HepG2 (cell line): ENCODE measurements around the gene SLC9A9. TPM values are rescaled to one million over a fixed set of nuclear protein-coding genes. Genes with fewer than 3 reads are reported as not detected.

Source experiments
- ATAC-seq: fragments of 200-7000 bp; cut with Tn5 transposase; 3 replicates; pipeline ENCODE4 v1.9.1; 2020; ENCODE audit warnings: mild to moderate bottlenecking, moderate library complexity
- BruUV-seq: library from RNA; stranded (reverse); fragments of 400-500 nt; replicated peaks from 2 replicates; lab custom pipeline; 2021; lab: Mats Ljungman, UMichigan
- CTCF ChIA-PET: fragments of 300-600 bp; formaldehyde crosslinking; extraction: SDS; loops from one replicate; lab custom pipeline; 2021; ENCODE audit warnings: low total read pairs, inconsistent platforms, low intra/inter-chr PET ratio; lab: Yijun Ruan, JAX
- POLR2A ChIA-PET: fragments of 350-600 bp; sonication (Branson Sonifier 250); formaldehyde crosslinking; loops from one replicate; lab custom pipeline; 2020; ENCODE audit warnings: antibody characterized with exemption, inconsistent platforms; lab: Yijun Ruan, JAX
- DNase-seq: peaks from one replicate; pipeline ENCODE4 v3.0.0-alpha.2; 2015; ENCODE audit warnings: low spot score
- FAIRE-seq: peaks from 3 replicates; lab custom pipeline; 2011; peaks lifted over from hg19 to GRCh38; lab: Jason Lieb, UNC
- H2AFZ ChIP-seq: one replicate; pipeline ENCODE4 v1.6.1; 2011; ENCODE audit warnings: low read length, inconsistent platforms
- H3K27ac ChIP-seq: fragments of 300-600 bp; 3 replicates; pipeline ENCODE4 v1.8.0; 2011; ENCODE audit warnings: mixed run types, mild to moderate bottlenecking, mixed read lengths, low read length, inconsistent platforms; ENCODE audit not compliant: insufficient read depth; ENCODE audit errors: extremely low read length
- H3K27me3 ChIP-seq, 2 experiments: fragments of 200-600 bp in 1 of 2; 2 replicates in 1 of 2; 3 replicates in 1 of 2; pipeline versions ENCODE4 v1.6.0 to v1.8.0; 2011; ENCODE audit warnings: low read length in 2 of 2, mild to moderate bottlenecking in 2 of 2, moderate library complexity in 2 of 2, inconsistent platforms in 1 of 2; ENCODE audit not compliant: insufficient read depth in 2 of 2, control insufficient read depth in 1 of 2
- H3K36me3 ChIP-seq, 2 experiments: fragments of 200-600 bp in 1 of 2; replicated peaks in 1 of 2; 2 replicates in 1 of 2; 3 replicates in 1 of 2; pipeline versions ENCODE4 v1.5.1 to v1.8.0; 2011; ENCODE audit warnings: low read length in 2 of 2, inconsistent platforms in 1 of 2; ENCODE audit not compliant: insufficient read depth in 2 of 2, control insufficient read depth in 1 of 2
- H3K4me1 ChIP-seq: 2 replicates; pipeline ENCODE4 v1.5.1; 2012; ENCODE audit warnings: low read length, inconsistent platforms; ENCODE audit not compliant: insufficient read depth
- H3K4me2 ChIP-seq: 2 replicates; pipeline ENCODE4 v1.6.0; 2011; ENCODE audit warnings: low read depth, low read length, inconsistent platforms
- H3K4me3 ChIP-seq, 3 experiments: fragments of 200-600 bp in 1 of 3; sonication (generic), shearing (Covaris generic) in 1 of 3; replicated peaks in 1 of 3; 2 replicates each; pipeline ENCODE4 v1.5.1; 2011 to 2016; ENCODE audit warnings: low read length in 3 of 3, inconsistent platforms in 2 of 3, low read depth in 2 of 3, mild to moderate bottlenecking in 2 of 3, control low read depth in 1 of 3, mixed read lengths in 1 of 3; ENCODE audit not compliant: insufficient read depth in 1 of 3
- H3K79me2 ChIP-seq: one replicate; pipeline ENCODE4 v1.6.1; 2011; ENCODE audit warnings: low read length, inconsistent platforms; ENCODE audit not compliant: insufficient read depth
- H3K9ac ChIP-seq: 2 replicates; pipeline ENCODE4 v1.6.0; 2011; ENCODE audit warnings: mild to moderate bottlenecking, low read depth, low read length, inconsistent platforms; ENCODE audit not compliant: insufficient read depth
- H3K9me3 ChIP-seq: 2 replicates; pipeline ENCODE4 v1.5.1; 2012; ENCODE audit warnings: mild to moderate bottlenecking, low read length
- H4K20me1 ChIP-seq: 2 replicates; pipeline ENCODE4 v1.6.0; 2011; ENCODE audit warnings: inconsistent platforms, mild to moderate bottlenecking, low read length, moderate library complexity; ENCODE audit not compliant: insufficient read depth
- ADNP ChIP-seq: sonication (generic); formaldehyde crosslinking; IDR thresholded peaks from 2 replicates; pipeline ENCODE4 v1.4.0; 2020; ENCODE audit warnings: missing genetic modification reagents
- EP300 ChIP-seq, 3 experiments: sonication (generic) in 1 of 3; formaldehyde crosslinking in 1 of 3; IDR thresholded peaks; 2 replicates each; pipeline versions ENCODE4 v1.5.1 to v1.6.1; 2011 to 2020; ENCODE audit warnings: low read depth in 2 of 3, low read length in 2 of 3, borderline replicate concordance in 1 of 3, improper control_type of control experiment in 1 of 3, mild to moderate bottlenecking in 1 of 3, missing genetic modification reagents in 1 of 3, moderate library complexity in 1 of 3
- HDAC2 ChIP-seq: sonication (generic); formaldehyde crosslinking; IDR thresholded peaks from 2 replicates; pipeline ENCODE4 v1.4.0; 2020; ENCODE audit warnings: missing genetic modification reagents
- KMT2A ChIP-seq: sonication (generic); formaldehyde crosslinking; IDR thresholded peaks from 2 replicates; pipeline ENCODE4 v1.4.0; 2020; ENCODE audit warnings: missing genetic modification reagents
- POGZ ChIP-seq: sonication (generic); formaldehyde crosslinking; IDR thresholded peaks from 2 replicates; pipeline ENCODE4 v1.4.0; 2020; ENCODE audit warnings: mild to moderate bottlenecking, missing genetic modification reagents
- PRPF4 ChIP-seq: fragments of 200-400 bp; formaldehyde crosslinking; IDR thresholded peaks from 2 replicates; pipeline ENCODE4 v1.6.1; 2016; ENCODE audit warnings: low read length, low read depth; ENCODE audit not compliant: poor library complexity, severe bottlenecking
- SMARCE1 ChIP-seq: fragments of 450-650 bp; IDR thresholded peaks from 2 replicates; pipeline ENCODE4 v1.6.1; 2017; ENCODE audit warnings: borderline replicate concordance
- ZFX ChIP-seq: sonication (generic); formaldehyde crosslinking; IDR thresholded peaks from 2 replicates; pipeline ENCODE4 v1.4.0; 2020; ENCODE audit warnings: mild to moderate bottlenecking, low read depth, missing genetic modification reagents, moderate library complexity
- ZNF260 ChIP-seq: sonication (generic); formaldehyde crosslinking; IDR thresholded peaks from 2 replicates; pipeline ENCODE4 v1.4.0; 2020; ENCODE audit warnings: missing genetic modification reagents, low read depth, mild to moderate bottlenecking, borderline replicate concordance
- ZNF432 ChIP-seq: sonication (generic); formaldehyde crosslinking; IDR thresholded peaks from 2 replicates; pipeline ENCODE4 v1.5.0; 2020; ENCODE audit warnings: missing genetic modification reagents, mild to moderate bottlenecking, borderline replicate concordance
- ZNF572 ChIP-seq: sonication (generic); formaldehyde crosslinking; IDR thresholded peaks from 2 replicates; pipeline ENCODE4 v1.5.1; 2020; ENCODE audit warnings: mild to moderate bottlenecking, missing genetic modification reagents
- WGBS: methylation state at CpG from one replicate; pipeline ENCODE4 v1.1.6; 2017; ENCODE audit warnings: low lambda C conversion rate; 5-methylcytosine and 5-hydroxymethylcytosine counted together
- in situ Hi-C: cut with HindIII; loops from 2 replicates; pipeline ENCODE4 v1.10.0; 2017; ENCODE audit warnings: low pct_unique_long_range_greater_than_20kb; ENCODE audit not compliant: extremely low pct_ligation_motif_present
- intact Hi-C: fragments of 100-400 bp; cut with micrococcal nuclease; formaldehyde crosslinking; loops from one replicate; pipeline ENCODE4 v1.10.0; 2022; ENCODE audit not compliant: unreplicated experiment
- polyA plus RNA-seq, 8 experiments: library from polyadenylated mRNA; depleted of rRNA in 3 of 8; stranded (reverse) in 7 of 8; unstranded in 1 of 8; fragments of >200 nt; fragmentation: Illumina TruSeq in 4 of 8; extraction: Trizol in 4 of 8; gene quantifications; 2 replicates each; pipeline versions ENCODE4 v1.2.1 to v1.2.3, GENCODE V29; 2011 to 2016; ENCODE audit warnings: low read depth in 4 of 8, missing spikeins in 1 of 8, mixed read lengths in 1 of 8; ENCODE audit not compliant: insufficient read depth in 1 of 8
- total RNA-seq, 5 experiments: library from RNA; depleted of rRNA; stranded (reverse); fragments of >200 nt; fragmentation: Illumina TruSeq; extraction: Trizol; gene quantifications; 2 replicates each; pipeline ENCODE4 v1.2.3, GENCODE V29; 2016; ENCODE audit warnings: low read depth in 1 of 5
- TF ChIP-seq, protein P1 (sequence below): sonication (generic); formaldehyde crosslinking; IDR thresholded peaks from 2 replicates; pipeline ENCODE4 v1.5.0; 2020; ENCODE audit warnings: mild to moderate bottlenecking, missing genetic modification reagents
- TF ChIP-seq, protein P2 (sequence below): sonication (generic); formaldehyde crosslinking; IDR thresholded peaks from 2 replicates; pipeline ENCODE4 v1.5.0; 2020; ENCODE audit warnings: missing genetic modification reagents
- TF ChIP-seq, protein P3 (sequence below): sonication (generic); formaldehyde crosslinking; IDR thresholded peaks from 2 replicates; pipeline ENCODE4 v1.4.0; 2020; ENCODE audit warnings: missing genetic modification reagents, borderline replicate concordance
- TF ChIP-seq, protein P4 (sequence below): sonication (generic); formaldehyde crosslinking; IDR thresholded peaks from 2 replicates; pipeline ENCODE4 v1.8.0; 2022; ENCODE audit warnings: mild to moderate bottlenecking, missing genetic modification reagents, moderate library complexity

Gene SLC9A9
- total and polyA plus RNA-seq, 2 of the 13 experiments (the other 11 are each of a cell fraction or from before 2014, with no cell fraction given): not detected

DNA sequence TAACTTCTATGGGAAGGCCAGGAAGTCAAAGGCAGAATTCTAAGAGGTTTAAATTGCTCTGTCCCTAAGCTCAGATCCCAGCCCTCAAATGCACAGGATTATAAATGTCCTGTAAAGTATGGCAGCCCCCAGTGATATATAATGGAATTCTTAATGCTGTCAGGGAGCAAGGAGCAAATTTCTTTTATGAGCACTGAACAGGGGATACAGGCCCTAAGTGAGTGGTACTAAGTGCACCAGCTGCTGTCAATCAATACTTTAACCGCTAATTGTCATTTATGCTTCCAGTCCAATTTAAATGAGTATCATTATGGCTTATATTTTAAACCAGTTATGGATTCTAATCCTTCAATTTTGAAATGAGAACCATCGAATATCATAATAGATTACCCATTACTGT lies 4.7 kb downstream of the SLC9A9 start:
- intact Hi-C loops (no loop called here), in situ Hi-C loops (no loop called here)
- no peaks in the 10 kb centered on the region for H4K20me1 ChIP-seq
- no peaks in the 10 kb centered on the region for H3K27me3 ChIP-seq
- no peaks in the 10 kb centered on the region for H3K79me2 ChIP-seq
- DNase-seq (no peak), FAIRE-seq (no peak), ATAC-seq (no peak)
- H3K9me3 ChIP-seq: no peaks in the 10 kb centered on the region
- H3K4me2 ChIP-seq: no peak overlapping the region
- TF ChIP-seq ADNP: no peak
- no peak for TF ChIP-seq ZNF432 (CRISPR knock-in tag)
- TF ChIP-seq SMARCE1: no peak
- TF ChIP-seq POGZ (CRISPR knock-in tag): no peak
- TF ChIP-seq PRPF4: no peak
- TF ChIP-seq HDAC2 (CRISPR knock-in tag): no peak
- TF ChIP-seq, protein P1, sequence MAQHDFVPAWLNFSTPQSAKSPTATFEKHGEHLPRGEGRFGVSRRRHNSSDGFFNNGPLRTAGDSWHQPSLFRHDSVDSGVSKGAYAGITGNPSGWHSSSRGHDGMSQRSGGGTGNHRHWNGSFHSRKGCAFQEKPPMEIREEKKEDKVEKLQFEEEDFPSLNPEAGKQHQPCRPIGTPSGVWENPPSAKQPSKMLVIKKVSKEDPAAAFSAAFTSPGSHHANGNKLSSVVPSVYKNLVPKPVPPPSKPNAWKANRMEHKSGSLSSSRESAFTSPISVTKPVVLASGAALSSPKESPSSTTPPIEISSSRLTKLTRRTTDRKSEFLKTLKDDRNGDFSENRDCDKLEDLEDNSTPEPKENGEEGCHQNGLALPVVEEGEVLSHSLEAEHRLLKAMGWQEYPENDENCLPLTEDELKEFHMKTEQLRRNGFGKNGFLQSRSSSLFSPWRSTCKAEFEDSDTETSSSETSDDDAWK (CRISPR knock-in tag): no peak
- TF ChIP-seq, protein P2, sequence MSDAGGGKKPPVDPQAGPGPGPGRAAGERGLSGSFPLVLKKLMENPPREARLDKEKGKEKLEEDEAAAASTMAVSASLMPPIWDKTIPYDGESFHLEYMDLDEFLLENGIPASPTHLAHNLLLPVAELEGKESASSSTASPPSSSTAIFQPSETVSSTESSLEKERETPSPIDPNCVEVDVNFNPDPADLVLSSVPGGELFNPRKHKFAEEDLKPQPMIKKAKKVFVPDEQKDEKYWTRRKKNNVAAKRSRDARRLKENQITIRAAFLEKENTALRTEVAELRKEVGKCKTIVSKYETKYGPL: no peak
- TF ChIP-seq ZFX: no peak
- TF ChIP-seq, protein P3, sequence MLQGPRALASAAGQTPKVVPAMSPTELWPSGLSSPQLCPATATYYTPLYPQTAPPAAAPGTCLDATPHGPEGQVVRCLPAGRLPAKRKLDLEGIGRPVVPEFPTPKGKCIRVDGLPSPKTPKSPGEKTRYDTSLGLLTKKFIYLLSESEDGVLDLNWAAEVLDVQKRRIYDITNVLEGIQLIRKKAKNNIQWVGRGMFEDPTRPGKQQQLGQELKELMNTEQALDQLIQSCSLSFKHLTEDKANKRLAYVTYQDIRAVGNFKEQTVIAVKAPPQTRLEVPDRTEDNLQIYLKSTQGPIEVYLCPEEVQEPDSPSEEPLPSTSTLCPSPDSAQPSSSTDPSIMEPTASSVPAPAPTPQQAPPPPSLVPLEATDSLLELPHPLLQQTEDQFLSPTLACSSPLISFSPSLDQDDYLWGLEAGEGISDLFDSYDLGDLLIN (CRISPR knock-in tag): no peak
- no peak for TF ChIP-seq KMT2A (CRISPR knock-in tag)
- no peak for TF ChIP-seq ZNF572 (CRISPR knock-in tag)
- TF ChIP-seq, protein P4, sequence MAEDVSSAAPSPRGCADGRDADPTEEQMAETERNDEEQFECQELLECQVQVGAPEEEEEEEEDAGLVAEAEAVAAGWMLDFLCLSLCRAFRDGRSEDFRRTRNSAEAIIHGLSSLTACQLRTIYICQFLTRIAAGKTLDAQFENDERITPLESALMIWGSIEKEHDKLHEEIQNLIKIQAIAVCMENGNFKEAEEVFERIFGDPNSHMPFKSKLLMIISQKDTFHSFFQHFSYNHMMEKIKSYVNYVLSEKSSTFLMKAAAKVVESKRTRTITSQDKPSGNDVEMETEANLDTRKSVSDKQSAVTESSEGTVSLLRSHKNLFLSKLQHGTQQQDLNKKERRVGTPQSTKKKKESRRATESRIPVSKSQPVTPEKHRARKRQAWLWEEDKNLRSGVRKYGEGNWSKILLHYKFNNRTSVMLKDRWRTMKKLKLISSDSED (CRISPR knock-in tag): no peak
- no peak for TF ChIP-seq EP300 (IDR thresholded peaks at IDR 0.05; ENCODE audit: low read depth in 2 of 2, low read length in 2 of 2)
- TF ChIP-seq EP300 (CRISPR knock-in tag; IDR thresholded peaks at IDR 0.05; ENCODE audit: borderline replicate concordance): no peak
- no peak for TF ChIP-seq ZNF260 (CRISPR knock-in tag)
- 0% methylated on average over 2 of the region's 2 CpGs for WGBS
- H2AFZ ChIP-seq: no peak overlapping the region
- no peaks in the 10 kb centered on the region for H3K36me3 ChIP-seq
- H3K4me3 ChIP-seq: no peak overlapping the region
- no peaks in the 10 kb centered on the region for H3K4me1 ChIP-seq
- no peak overlapping the region for H3K9ac ChIP-seq
- BruUV-seq: no TSS peak
- CTCF ChIA-PET: no interaction called here
- POLR2A ChIA-PET: no interaction called here
- no peak overlapping the region for H3K27ac ChIP-seq
